HepG2 (cell line): Measurements from ENCODE around the gene PPM1F. TPM values are rescaled to one million over a fixed set of nuclear protein-coding genes. Genes with fewer than 3 reads are reported as not detected.

Experiments
- ATAC-seq: fragments of 200-7000 bp; cut with Tn5 transposase; 3 replicates; pipeline ENCODE4 v1.9.1; 2020; ENCODE audit warnings: mild to moderate bottlenecking, moderate library complexity
- BruUV-seq: library from RNA; stranded (reverse); fragments of 400-500 nt; replicated peaks from 2 replicates; lab custom pipeline; 2021; lab: Mats Ljungman, UMichigan
- CTCF ChIA-PET: fragments of 300-600 bp; formaldehyde crosslinking; extraction: SDS; loops from one replicate; lab custom pipeline; 2021; ENCODE audit warnings: low total read pairs, inconsistent platforms, low intra/inter-chr PET ratio; lab: Yijun Ruan, JAX
- POLR2A ChIA-PET: fragments of 350-600 bp; sonication (Branson Sonifier 250); formaldehyde crosslinking; loops from one replicate; lab custom pipeline; 2020; ENCODE audit warnings: antibody characterized with exemption, inconsistent platforms; lab: Yijun Ruan, JAX
- DNase-seq: peaks from one replicate; pipeline ENCODE4 v3.0.0-alpha.2; 2015; ENCODE audit warnings: low spot score
- FAIRE-seq: peaks from 3 replicates; lab custom pipeline; 2011; peaks lifted over from hg19 to GRCh38; lab: Jason Lieb, UNC
- H2AFZ ChIP-seq: one replicate; pipeline ENCODE4 v1.6.1; 2011; ENCODE audit warnings: low read length, inconsistent platforms
- H3K27ac ChIP-seq: fragments of 300-600 bp; 3 replicates; pipeline ENCODE4 v1.8.0; 2011; ENCODE audit warnings: mixed run types, mild to moderate bottlenecking, mixed read lengths, low read length, inconsistent platforms; ENCODE audit not compliant: insufficient read depth; ENCODE audit errors: extremely low read length
- H3K27me3 ChIP-seq, 2 experiments: fragments of 200-600 bp in 1 of 2; 2 replicates in 1 of 2; 3 replicates in 1 of 2; pipeline versions ENCODE4 v1.6.0 to v1.8.0; 2011; ENCODE audit warnings: low read length in 2 of 2, mild to moderate bottlenecking in 2 of 2, moderate library complexity in 2 of 2, inconsistent platforms in 1 of 2; ENCODE audit not compliant: insufficient read depth in 2 of 2, control insufficient read depth in 1 of 2
- H3K36me3 ChIP-seq, 2 experiments: fragments of 200-600 bp in 1 of 2; replicated peaks in 1 of 2; 2 replicates in 1 of 2; 3 replicates in 1 of 2; pipeline versions ENCODE4 v1.5.1 to v1.8.0; 2011; ENCODE audit warnings: low read length in 2 of 2, inconsistent platforms in 1 of 2; ENCODE audit not compliant: insufficient read depth in 2 of 2, control insufficient read depth in 1 of 2
- H3K4me1 ChIP-seq: 2 replicates; pipeline ENCODE4 v1.5.1; 2012; ENCODE audit warnings: low read length, inconsistent platforms; ENCODE audit not compliant: insufficient read depth
- H3K4me2 ChIP-seq: 2 replicates; pipeline ENCODE4 v1.6.0; 2011; ENCODE audit warnings: low read depth, low read length, inconsistent platforms
- H3K4me3 ChIP-seq, 3 experiments: fragments of 200-600 bp in 1 of 3; sonication (generic), shearing (Covaris generic) in 1 of 3; replicated peaks in 1 of 3; 2 replicates each; pipeline ENCODE4 v1.5.1; 2011 to 2016; ENCODE audit warnings: low read length in 3 of 3, inconsistent platforms in 2 of 3, low read depth in 2 of 3, mild to moderate bottlenecking in 2 of 3, control low read depth in 1 of 3, mixed read lengths in 1 of 3; ENCODE audit not compliant: insufficient read depth in 1 of 3
- H3K79me2 ChIP-seq: one replicate; pipeline ENCODE4 v1.6.1; 2011; ENCODE audit warnings: low read length, inconsistent platforms; ENCODE audit not compliant: insufficient read depth
- H3K9ac ChIP-seq: 2 replicates; pipeline ENCODE4 v1.6.0; 2011; ENCODE audit warnings: mild to moderate bottlenecking, low read depth, low read length, inconsistent platforms; ENCODE audit not compliant: insufficient read depth
- H3K9me3 ChIP-seq: 2 replicates; pipeline ENCODE4 v1.5.1; 2012; ENCODE audit warnings: mild to moderate bottlenecking, low read length
- H4K20me1 ChIP-seq: 2 replicates; pipeline ENCODE4 v1.6.0; 2011; ENCODE audit warnings: inconsistent platforms, mild to moderate bottlenecking, low read length, moderate library complexity; ENCODE audit not compliant: insufficient read depth
- CTCF ChIP-seq: sonication (generic); formaldehyde crosslinking; IDR thresholded peaks from 2 replicates; pipeline ENCODE4 v1.5.0; 2020; ENCODE audit warnings: mild to moderate bottlenecking, missing genetic modification reagents, moderate library complexity
- ZBTB7A ChIP-seq: sonication (generic); formaldehyde crosslinking; IDR thresholded peaks from 2 replicates; pipeline ENCODE4 v1.8.0; 2022; ENCODE audit warnings: mild to moderate bottlenecking, missing genetic modification reagents
- WGBS: methylation state at CpG from one replicate; pipeline ENCODE4 v1.1.6; 2017; ENCODE audit warnings: low lambda C conversion rate; 5-methylcytosine and 5-hydroxymethylcytosine counted together
- in situ Hi-C: cut with HindIII; loops from 2 replicates; pipeline ENCODE4 v1.10.0; 2017; ENCODE audit warnings: low pct_unique_long_range_greater_than_20kb; ENCODE audit not compliant: extremely low pct_ligation_motif_present
- intact Hi-C: fragments of 100-400 bp; cut with micrococcal nuclease; formaldehyde crosslinking; loops from one replicate; pipeline ENCODE4 v1.10.0; 2022; ENCODE audit not compliant: unreplicated experiment
- polyA plus RNA-seq, 8 experiments: library from polyadenylated mRNA; depleted of rRNA in 3 of 8; stranded (reverse) in 7 of 8; unstranded in 1 of 8; fragments of >200 nt; fragmentation: Illumina TruSeq in 4 of 8; extraction: Trizol in 4 of 8; gene quantifications; 2 replicates each; pipeline versions ENCODE4 v1.2.1 to v1.2.3, GENCODE V29; 2011 to 2016; ENCODE audit warnings: low read depth in 4 of 8, missing spikeins in 1 of 8, mixed read lengths in 1 of 8; ENCODE audit not compliant: insufficient read depth in 1 of 8
- total RNA-seq, 5 experiments: library from RNA; depleted of rRNA; stranded (reverse); fragments of >200 nt; fragmentation: Illumina TruSeq; extraction: Trizol; gene quantifications; 2 replicates each; pipeline ENCODE4 v1.2.3, GENCODE V29; 2016; ENCODE audit warnings: low read depth in 1 of 5

Gene PPM1F
- total and polyA plus RNA-seq, 2 of the 13 experiments (the other 11 are each of a cell fraction or from before 2014, with no cell fraction given): 11.0 to 19.6 TPM

- no peaks in the 10 kb centered on the region for H3K9me3 ChIP-seq
- H3K79me2 ChIP-seq: no peaks in the 10 kb centered on the region
- no peak overlapping the region for H3K27ac ChIP-seq
- no peaks in the 10 kb centered on the region; a peak in 1 of 5 replicates for H3K27me3 ChIP-seq
- peaks cover 5 to 17% of the 10 kb centered on the region in 2 experiments; a peak in 3 of 5 replicates for H3K36me3 ChIP-seq
- CTCF ChIA-PET: no interaction called here
- POLR2A ChIA-PET: no interaction called here
- H3K4me2 ChIP-seq: no peak overlapping the region
- no TSS peak for BruUV-seq
- H3K4me1 ChIP-seq: peaks cover 11% of the 10 kb centered on the region
- intact Hi-C loops: no loop called here
- TF ChIP-seq CTCF (CRISPR knock-in tag) (peak; percentile 22; the same call in 1 of the 2 replicates), ZBTB7A (CRISPR knock-in tag) (no peak)
- H4K20me1 ChIP-seq: peaks cover 7% of the 10 kb centered on the region; the same call in 1 of the 2 replicates
- DNase-seq (peak; percentile 27), FAIRE-seq (no peak), ATAC-seq (peak; percentile 39; the same call in 2 of the 3 replicates)
- H3K9ac ChIP-seq: no peak overlapping the region
- no peak overlapping the region for H2AFZ ChIP-seq
- H3K4me3 ChIP-seq: no peak overlapping the region
- in situ Hi-C loops: loop anchor here (5.0 kb wide), 1 partner anchor 235 kb away; no protein-coding TSS in a partner anchor
- 80% methylated on average over 14 of the region's 16 CpGs for WGBS
Observed at GRCh38 chr22:21947040-21948014, 5.3 kb downstream of the PPM1F start.
